GM21825 (cell line): ENCODE results near the gene PTPRG.

Experiments used
- ATAC-seq: cut with Tn5 transposase; IDR thresholded peaks from one replicate; pipeline ENCODE4 v1.9.1; 2021; ENCODE audit warnings: mild to moderate bottlenecking, moderate library complexity; ENCODE audit not compliant: unreplicated experiment

PTPRG gene

GRCh38 chr3:62199126-62199525 lies 637.8 kb downstream of the PTPRG start:
- ATAC-seq: no peak

GRCh38 chr3:62201438-62202035 lies 640.2 kb downstream of the PTPRG start:
- ATAC-seq: no peak

GRCh38 chr3:62203152-62203551 lies 641.8 kb downstream of the PTPRG start:
- no peak for ATAC-seq

- ATAC-seq: no peak
Observed at GRCh38 chr3:62203561-62203960, 642.2 kb downstream of the PTPRG start.

- ATAC-seq: no peak
Observed at GRCh38 chr3:62207197-62207596, 645.8 kb downstream of the PTPRG start.

GRCh38 chr3:62208385-62208784 lies 647.0 kb downstream of the PTPRG start:
- no peak for ATAC-seq

- no peak for ATAC-seq
Observed at GRCh38 chr3:62209101-62209500, 647.7 kb downstream of the PTPRG start.

GRCh38 chr3:62210011-62210410 lies 648.6 kb downstream of the PTPRG start:
- ATAC-seq: no peak

- no peak for ATAC-seq
Observed at GRCh38 chr3:62211675-62212429, 650.5 kb downstream of the PTPRG start.

GRCh38 chr3:62214850-62215249 lies 653.5 kb downstream of the PTPRG start:
- ATAC-seq: no peak

GRCh38 chr3:62220616-62221015 lies 659.2 kb downstream of the PTPRG start:
- ATAC-seq: no peak

- ATAC-seq: no peak
Observed at GRCh38 chr3:62225051-62225450, 663.7 kb downstream of the PTPRG start.

- ATAC-seq: no peak
Observed at GRCh38 chr3:62226601-62227339, 665.4 kb downstream of the PTPRG start.

GRCh38 chr3:62228467-62228866 lies 667.1 kb downstream of the PTPRG start:
- ATAC-seq: no peak

GRCh38 chr3:62229211-62229610 lies 667.8 kb downstream of the PTPRG start:
- no peak for ATAC-seq

GRCh38 chr3:62229908-62230307 lies 668.5 kb downstream of the PTPRG start:
- no peak for ATAC-seq

- no peak for ATAC-seq
Observed at GRCh38 chr3:62233065-62233464, 671.7 kb downstream of the PTPRG start.

- no peak for ATAC-seq
Observed at GRCh38 chr3:62236016-62236415, 674.6 kb downstream of the PTPRG start.

- ATAC-seq: no peak
Observed at GRCh38 chr3:62237286-62237948, 676.0 kb downstream of the PTPRG start.

- ATAC-seq: peak; percentile 85
Observed at GRCh38 chr3:62238003-62238402, 676.6 kb downstream of the PTPRG start.

- peak; percentile 80 for ATAC-seq
Observed at GRCh38 chr3:62238431-62238830, 677.1 kb downstream of the PTPRG start.
